ENCODE results near the gene MEGF11. TPM values are rescaled to one million over a fixed set of nuclear protein-coding genes. Genes with fewer than 3 reads are reported as not detected.

The MEGF11 gene
- total RNA-seq, 5 donors from 2014 or later (not counting 1 experiment from before 2014, with no cell fraction given): 0.20 TPM; not detected in 4

DNA sequence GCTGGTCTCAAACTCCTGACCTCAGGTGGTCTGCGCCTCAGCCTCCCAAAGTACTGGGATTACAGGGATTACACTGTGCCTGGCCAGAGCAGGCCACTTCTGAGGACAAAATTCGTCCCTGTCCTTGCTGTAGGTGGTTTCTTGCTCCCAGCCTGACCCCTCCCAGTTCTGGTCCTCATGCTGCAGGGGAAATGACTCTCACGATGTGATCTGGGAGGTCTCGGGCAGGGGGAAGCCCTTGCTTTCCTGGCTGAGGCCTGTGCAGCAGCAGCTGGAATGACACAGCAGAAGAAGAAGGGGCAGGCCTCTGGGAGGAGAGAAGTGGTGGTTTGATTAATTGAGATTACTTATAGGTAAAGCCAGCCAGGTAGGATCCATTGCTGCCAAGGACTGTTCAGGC, 39.3 kb downstream of the MEGF11 start:
- Mint-ChIP-seq H3K27me3 (no peaks in the 10 kb centered on the region), H3K9me3 (no peaks in the 10 kb centered on the region), H3K4me1 (no peaks in the 10 kb centered on the region), H3K27ac (no peak overlapping the region), H3K36me3 (no peaks in the 10 kb centered on the region), H3K4me3 (no peak overlapping the region)
- no peak overlapping the region for H3K4me3 ChIP-seq (ENCODE audit: control insufficient read depth in 1 of 2, extremely low read depth in 1 of 2, low read length in 1 of 2)
- H3K4me1 ChIP-seq (ENCODE audit: control insufficient read depth in 1 of 2, extremely low read depth in 1 of 2, insufficient read depth in 2 of 2, low read length in 2 of 2): no peaks in the 10 kb centered on the region
- ChIA-PET POLR2A (no interaction called here), CTCF (no interaction called here)
- no peaks in the 10 kb centered on the region for H3K36me3 ChIP-seq (ENCODE audit: control insufficient read depth in 2 of 2, extremely low read depth in 1 of 2, insufficient read depth in 1 of 2, low read length in 1 of 2)
- ATAC-seq (replicated peaks in 1 of 4) (no peak), DNase-seq (no peak)
- H3K27me3 ChIP-seq (replicated peaks in 1 of 2; ENCODE audit: control insufficient read depth in 2 of 2, extremely low read depth in 1 of 2, insufficient read depth in 2 of 2, low read length in 1 of 2): peaks cover 0 to 8% of the 10 kb centered on the region in 2 experiments
- no peaks in the 10 kb centered on the region for H3K9me3 ChIP-seq
- no peak overlapping the region for H3K27ac ChIP-seq (ENCODE audit: low read length)
- WGBS (ENCODE audit: insufficient coverage): 72% methylated on average over 3 of the region's 4 CpGs

DNA sequence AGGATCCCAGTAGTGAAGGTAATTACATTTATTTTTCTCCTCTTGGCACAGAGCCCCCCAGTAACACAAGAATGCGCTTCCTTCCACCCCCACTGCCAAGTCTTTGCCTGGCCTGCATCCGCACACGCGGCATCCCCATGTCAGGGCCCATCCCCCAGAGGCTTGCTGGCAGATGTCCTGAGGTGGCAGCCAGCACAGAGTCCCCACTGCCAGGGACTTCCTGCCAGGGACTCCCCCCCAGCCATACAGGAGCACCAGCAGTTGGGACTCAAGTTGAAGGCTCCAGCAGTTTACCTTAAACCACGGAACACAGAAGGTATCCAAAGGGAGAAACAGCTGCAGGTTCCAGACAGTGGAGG, 41.0 kb downstream of the MEGF11 start:
- ChIA-PET POLR2A (no interaction called here), CTCF (interaction anchor here in 1 of 2 donors (0.5 kb wide), 1 partner anchor 306 kb away, joined by 9 read pairs; no protein-coding TSS in a partner anchor)
- Mint-ChIP-seq H3K4me3 (no peak overlapping the region), H3K9me3 (no peaks in the 10 kb centered on the region), H3K27ac (no peak overlapping the region), H3K4me1 (no peaks in the 10 kb centered on the region), H3K27me3 (no peaks in the 10 kb centered on the region), H3K36me3 (no peaks in the 10 kb centered on the region)
- no peaks in the 10 kb centered on the region for H3K9me3 ChIP-seq
- no peaks in the 10 kb centered on the region for H3K4me1 ChIP-seq (ENCODE audit: control insufficient read depth in 1 of 2, extremely low read depth in 1 of 2, insufficient read depth in 2 of 2, low read length in 2 of 2)
- H3K36me3 ChIP-seq (ENCODE audit: control insufficient read depth in 2 of 2, extremely low read depth in 1 of 2, insufficient read depth in 1 of 2, low read length in 1 of 2): no peaks in the 10 kb centered on the region
- DNase-seq (no peak), ATAC-seq (replicated peaks in 1 of 4) (no peak)
- 85% methylated on average over 5 of the region's 5 CpGs for WGBS (ENCODE audit: insufficient coverage)
- H3K4me3 ChIP-seq (ENCODE audit: control insufficient read depth in 1 of 2, extremely low read depth in 1 of 2, low read length in 1 of 2): no peak overlapping the region
- peaks cover 0 to under 1% of the 10 kb centered on the region in 2 experiments for H3K27me3 ChIP-seq (replicated peaks in 1 of 2; ENCODE audit: control insufficient read depth in 2 of 2, extremely low read depth in 1 of 2, insufficient read depth in 2 of 2, low read length in 1 of 2)
- no peak overlapping the region for H3K27ac ChIP-seq (ENCODE audit: low read length)

DNA sequence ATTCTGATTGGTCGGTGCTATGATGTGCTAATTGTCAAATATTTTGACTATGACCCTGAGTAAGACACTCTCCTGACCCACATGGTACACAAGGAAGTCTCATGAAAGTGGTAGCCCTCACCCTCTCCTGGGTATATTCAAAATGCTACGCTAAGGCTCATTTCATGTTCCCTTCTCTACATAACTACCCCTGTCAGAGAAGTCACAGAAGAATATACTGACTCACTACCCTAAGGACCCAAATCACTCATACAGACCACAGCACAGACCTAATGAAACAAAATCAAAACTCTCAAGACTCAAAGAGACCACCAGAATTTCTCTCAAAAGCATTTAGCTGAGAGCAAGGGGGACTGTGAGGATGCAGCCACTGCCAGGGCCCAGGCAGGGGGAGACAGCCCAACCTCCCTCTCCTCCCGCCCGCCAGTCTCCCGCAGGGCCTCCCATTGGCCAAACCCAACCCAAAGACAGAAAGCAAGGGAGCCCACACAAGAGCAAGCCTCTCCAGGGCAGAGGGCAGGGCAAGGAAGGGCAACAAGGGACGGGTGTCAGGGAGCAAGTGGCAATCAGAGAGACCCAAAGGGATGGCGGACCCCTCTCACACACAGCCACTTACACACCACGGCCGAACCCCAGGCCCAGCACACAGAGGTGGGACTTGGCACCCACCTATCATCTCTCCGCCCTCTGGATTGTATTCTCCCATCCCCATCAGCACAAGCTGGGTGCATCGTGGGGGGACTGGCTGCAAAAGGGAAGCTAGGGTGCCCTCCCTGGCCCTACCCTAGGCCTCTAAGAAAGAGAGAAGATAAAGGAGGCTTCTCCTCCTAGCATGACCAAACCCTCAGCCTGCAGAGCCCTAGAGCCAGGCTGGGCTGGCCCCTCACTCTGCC, 41.6 kb downstream of the MEGF11 start:
- Histone ChIP-seq H3K27ac (ENCODE audit: low read length) (no peak overlapping the region), H3K9me3 (no peaks in the 10 kb centered on the region), H3K36me3 (ENCODE audit: control insufficient read depth in 2 of 2, extremely low read depth in 1 of 2, insufficient read depth in 1 of 2, low read length in 1 of 2) (no peaks in the 10 kb centered on the region), H3K27me3 (replicated peaks in 1 of 2; ENCODE audit: control insufficient read depth in 2 of 2, extremely low read depth in 1 of 2, insufficient read depth in 2 of 2, low read length in 1 of 2) (no peaks in the 10 kb centered on the region), H3K4me3 (ENCODE audit: control insufficient read depth in 1 of 2, extremely low read depth in 1 of 2, low read length in 1 of 2) (no peak overlapping the region), H3K4me1 (ENCODE audit: control insufficient read depth in 1 of 2, extremely low read depth in 1 of 2, insufficient read depth in 2 of 2, low read length in 2 of 2) (no peaks in the 10 kb centered on the region)
- CTCF ChIA-PET: interaction anchor here in 1 of 2 donors (0.5 kb wide), 1 partner anchor 306 kb away, joined by 9 read pairs; no protein-coding TSS in a partner anchor
- no peaks in the 10 kb centered on the region for H3K4me1 Mint-ChIP-seq
- peaks cover 0 to under 1% of the 10 kb centered on the region in 2 donors for H3K27me3 Mint-ChIP-seq
- DNase-seq: no peak
- no peak overlapping the region for H3K27ac Mint-ChIP-seq
- POLR2A ChIA-PET: no interaction called here
- no peaks in the 10 kb centered on the region for H3K36me3 Mint-ChIP-seq
- peaks cover 0 to 5% (median 5%) of the 10 kb centered on the region in 3 donors for H3K9me3 Mint-ChIP-seq
- ATAC-seq (replicated peaks in 1 of 4): no peak
- WGBS (ENCODE audit: insufficient coverage): 90% methylated on average over 4 of the region's 11 CpGs
- no peak overlapping the region for H3K4me3 Mint-ChIP-seq

DNA sequence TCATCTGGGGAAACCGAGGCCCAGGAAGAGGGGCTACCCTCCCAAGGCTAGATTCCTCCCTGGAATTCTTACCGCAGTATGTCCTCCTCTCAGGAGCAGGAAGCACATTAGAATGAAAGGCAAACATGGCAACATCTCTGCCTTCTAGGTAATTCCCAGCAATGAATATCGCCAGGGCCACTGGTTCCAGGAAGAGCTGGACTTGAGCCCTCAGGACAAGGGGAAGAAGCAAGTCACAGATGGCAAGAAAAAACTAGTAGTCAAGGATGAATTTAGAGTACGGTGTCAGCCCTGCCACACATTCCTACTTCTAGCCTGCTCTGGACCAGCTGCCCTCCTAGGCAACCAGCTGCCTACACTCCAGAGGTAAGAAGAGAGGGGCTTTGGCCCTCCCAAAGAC, 42.9 kb downstream of the MEGF11 start:
- Histone ChIP-seq H3K27me3 (replicated peaks in 1 of 2; ENCODE audit: control insufficient read depth in 2 of 2, extremely low read depth in 1 of 2, insufficient read depth in 2 of 2, low read length in 1 of 2) (no peaks in the 10 kb centered on the region), H3K4me1 (ENCODE audit: control insufficient read depth in 1 of 2, extremely low read depth in 1 of 2, insufficient read depth in 2 of 2, low read length in 2 of 2) (no peaks in the 10 kb centered on the region), H3K9me3 (no peaks in the 10 kb centered on the region), H3K4me3 (ENCODE audit: control insufficient read depth in 1 of 2, extremely low read depth in 1 of 2, low read length in 1 of 2) (no peak overlapping the region), H3K27ac (ENCODE audit: low read length) (no peak overlapping the region), H3K36me3 (ENCODE audit: control insufficient read depth in 2 of 2, extremely low read depth in 1 of 2, insufficient read depth in 1 of 2, low read length in 1 of 2) (no peaks in the 10 kb centered on the region)
- CTCF ChIA-PET: no interaction called here
- H3K27me3 Mint-ChIP-seq: peaks cover 0 to 7% of the 10 kb centered on the region in 2 donors
- ATAC-seq (replicated peaks in 1 of 4): no peak
- no peak overlapping the region for H3K4me3 Mint-ChIP-seq
- no peaks in the 10 kb centered on the region for H3K36me3 Mint-ChIP-seq
- no peaks in the 10 kb centered on the region for H3K4me1 Mint-ChIP-seq
- H3K27ac Mint-ChIP-seq: no peak overlapping the region
- 91% methylated on average over 3 of the region's 4 CpGs for WGBS (ENCODE audit: insufficient coverage)
- peaks cover 4 to 12% (median 8%) of the 10 kb centered on the region in 3 donors for H3K9me3 Mint-ChIP-seq
- DNase-seq: no peak
- POLR2A ChIA-PET: no interaction called here

DNA sequence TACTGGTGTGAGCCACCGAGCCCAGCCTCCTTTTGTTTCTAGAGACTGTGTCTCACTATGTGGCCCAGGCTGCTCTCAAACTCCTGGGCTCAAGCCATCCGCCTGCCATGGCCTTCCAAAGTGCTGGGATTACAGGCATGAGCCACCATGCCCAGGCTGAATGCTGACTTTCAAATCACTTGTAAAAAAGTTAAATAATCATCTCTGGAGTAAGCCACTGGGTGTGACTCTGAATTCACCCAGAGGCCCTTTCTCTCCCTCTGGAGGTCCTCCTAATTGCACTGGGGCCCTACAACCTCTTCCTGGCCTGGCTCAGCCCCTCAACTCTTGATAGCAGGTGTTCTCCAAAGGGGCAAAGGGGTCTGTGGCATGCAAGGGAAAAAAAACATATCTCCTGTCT, 54.8 kb downstream of the MEGF11 start:
- H3K9me3 Mint-ChIP-seq: no peaks in the 10 kb centered on the region

DNA sequence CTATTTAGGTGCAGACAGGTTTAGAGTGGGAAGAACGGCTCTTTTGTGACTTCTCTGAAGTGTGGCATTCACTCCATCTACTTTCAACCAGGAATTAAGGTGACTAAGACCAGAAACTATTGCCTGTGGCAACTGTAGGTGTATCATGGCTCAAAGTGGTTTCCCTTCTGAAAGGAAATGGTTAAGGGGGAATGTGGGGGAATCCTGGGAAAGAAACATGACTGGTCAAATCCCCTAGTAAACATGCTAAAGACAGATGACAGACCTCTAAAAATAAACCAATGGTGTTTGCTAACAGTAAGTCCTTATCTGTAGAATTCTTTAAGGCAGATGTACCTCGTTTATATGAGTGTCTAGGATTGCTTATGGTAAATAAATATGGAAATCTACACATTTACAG, 56.9 kb downstream of the MEGF11 start:
- ChIA-PET POLR2A (no interaction called here), CTCF (no interaction called here)
- Histone ChIP-seq H3K27me3 (replicated peaks in 1 of 2; ENCODE audit: control insufficient read depth in 2 of 2, extremely low read depth in 1 of 2, insufficient read depth in 2 of 2, low read length in 1 of 2) (peaks cover 0 to 18% of the 10 kb centered on the region in 2 experiments), H3K9me3 (no peaks in the 10 kb centered on the region), H3K4me1 (ENCODE audit: control insufficient read depth in 1 of 2, extremely low read depth in 1 of 2, insufficient read depth in 2 of 2, low read length in 2 of 2) (no peaks in the 10 kb centered on the region), H3K27ac (ENCODE audit: low read length) (no peak overlapping the region), H3K4me3 (ENCODE audit: control insufficient read depth in 1 of 2, extremely low read depth in 1 of 2, low read length in 1 of 2) (no peak overlapping the region), H3K36me3 (ENCODE audit: control insufficient read depth in 2 of 2, extremely low read depth in 1 of 2, insufficient read depth in 1 of 2, low read length in 1 of 2) (no peaks in the 10 kb centered on the region)
- Mint-ChIP-seq H3K4me3 (no peak overlapping the region), H3K36me3 (no peaks in the 10 kb centered on the region), H3K4me1 (no peaks in the 10 kb centered on the region), H3K27ac (no peak overlapping the region), H3K27me3 (peaks cover 6 to 14% of the 10 kb centered on the region in 2 donors), H3K9me3 (no peaks in the 10 kb centered on the region)
- WGBS (ENCODE audit: insufficient coverage): no CpG with 5 or more reads among the region's 2 CpGs
- ATAC-seq (replicated peaks in 1 of 4) (no peak), DNase-seq (no peak)

More for the DNA sequence above, 54.8 kb downstream of the MEGF11 start:
- Histone ChIP-seq H3K36me3 (ENCODE audit: control insufficient read depth in 2 of 2, extremely low read depth in 1 of 2, insufficient read depth in 1 of 2, low read length in 1 of 2) (no peaks in the 10 kb centered on the region), H3K9me3 (no peaks in the 10 kb centered on the region), H3K4me3 (ENCODE audit: control insufficient read depth in 1 of 2, extremely low read depth in 1 of 2, low read length in 1 of 2) (no peak overlapping the region), H3K27ac (ENCODE audit: low read length) (no peak overlapping the region), H3K4me1 (ENCODE audit: control insufficient read depth in 1 of 2, extremely low read depth in 1 of 2, insufficient read depth in 2 of 2, low read length in 2 of 2) (no peaks in the 10 kb centered on the region), H3K27me3 (replicated peaks in 1 of 2; ENCODE audit: control insufficient read depth in 2 of 2, extremely low read depth in 1 of 2, insufficient read depth in 2 of 2, low read length in 1 of 2) (peaks cover 0 to 24% of the 10 kb centered on the region in 2 experiments)
- 100% methylated on average over 1 of the region's 2 CpGs for WGBS (ENCODE audit: insufficient coverage)
- no peaks in the 10 kb centered on the region for H3K4me1 Mint-ChIP-seq
- H3K27me3 Mint-ChIP-seq: peaks cover 3 to 21% of the 10 kb centered on the region in 2 donors
- ChIA-PET CTCF (no interaction called here), POLR2A (no interaction called here)
- no peaks in the 10 kb centered on the region for H3K36me3 Mint-ChIP-seq
- H3K27ac Mint-ChIP-seq: no peak overlapping the region
- no peak for DNase-seq
- no peak for ATAC-seq (replicated peaks in 1 of 4)
- no peak overlapping the region for H3K4me3 Mint-ChIP-seq

All from T-cell (primary cell).